ENCODE data around the gene NAP1L4. TPM values are rescaled to one million over a fixed set of nuclear protein-coding genes. Genes with fewer than 3 reads are reported as not detected.

The NAP1L4 gene
- polyA plus RNA-seq, 1 donor from 2014 or later = 199 TPM

GRCh38 chr11:2960139-2960538 is 32.0 kb downstream of the NAP1L4 start:
- no peaks in the 10 kb centered on the region for H3F3A ChIP-seq (ENCODE audit: insufficient read depth, low read length, poor library complexity, severe bottlenecking)
- H3K9ac ChIP-seq (ENCODE audit: low read length) = no peak overlapping the region
- H2AFZ ChIP-seq (ENCODE audit: low read depth, low read length) = no peak overlapping the region
- no peaks in the 10 kb centered on the region for H3K9me3 ChIP-seq (ENCODE audit: low read length)
- no peaks in the 10 kb centered on the region for H3K27me3 ChIP-seq (ENCODE audit: insufficient read depth, low read depth, low read length)
- no peak overlapping the region for H3K4me3 ChIP-seq (ENCODE audit: low read length)
- no peak overlapping the region for H3K4me2 ChIP-seq (ENCODE audit: low read length)
- H3K36me3 ChIP-seq (ENCODE audit: insufficient read depth, low read length) = peaks cover 13% of the 10 kb centered on the region
- no peaks in the 10 kb centered on the region for H3K9me2 ChIP-seq (ENCODE audit: insufficient read depth, low read length)
- no peak for TF ChIP-seq SMC3 (conservative IDR thresholded peaks at IDR 0.05; ENCODE audit: poor library complexity)
- H3K27ac ChIP-seq (ENCODE audit: low read length) = no peak overlapping the region
- H4K20me1 ChIP-seq (ENCODE audit: insufficient read depth) = no peaks in the 10 kb centered on the region
- H3K79me2 ChIP-seq (replicated peaks; ENCODE audit: insufficient read depth, low read length) = peaks cover 20% of the 10 kb centered on the region

DNA sequence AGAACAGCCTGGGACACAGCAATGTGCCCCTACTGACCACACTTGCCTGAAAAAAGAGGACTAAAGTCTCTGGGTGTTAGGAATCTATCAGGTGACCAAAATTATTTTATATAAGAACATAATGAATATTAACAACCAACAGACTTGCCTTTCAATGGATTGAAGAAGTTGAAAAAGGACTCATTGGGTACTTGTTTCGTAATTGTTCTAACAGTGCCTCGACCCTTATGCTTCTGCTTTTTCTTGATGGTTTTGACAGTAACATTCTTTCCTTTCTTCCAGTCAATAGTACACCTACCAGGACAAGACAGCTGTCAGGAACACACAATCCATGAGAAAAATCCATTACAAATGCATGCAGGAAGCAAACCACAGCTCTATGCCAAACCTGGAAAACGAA is 33.9 kb downstream of the NAP1L4 start:
- H3K27ac ChIP-seq (ENCODE audit: low read length) = no peak overlapping the region
- no peak overlapping the region for H3K4me2 ChIP-seq (ENCODE audit: low read length)
- no peaks in the 10 kb centered on the region for H3F3A ChIP-seq (ENCODE audit: insufficient read depth, low read length, poor library complexity, severe bottlenecking)
- no peaks in the 10 kb centered on the region for H3K27me3 ChIP-seq (ENCODE audit: insufficient read depth, low read depth, low read length)
- H3K36me3 ChIP-seq (ENCODE audit: insufficient read depth, low read length) = peaks cover 9% of the 10 kb centered on the region
- H2AFZ ChIP-seq (ENCODE audit: low read depth, low read length) = no peak overlapping the region
- no peaks in the 10 kb centered on the region for H4K20me1 ChIP-seq (ENCODE audit: insufficient read depth)
- no peak for TF ChIP-seq CTCF (IDR thresholded peaks at IDR 0.05; ENCODE audit: poor library complexity, severe bottlenecking)
- no peak for TF ChIP-seq EP300 (conservative IDR thresholded peaks at IDR 0.05; ENCODE audit: poor library complexity, severe bottlenecking)
- TF ChIP-seq SMC3 (conservative IDR thresholded peaks at IDR 0.05; ENCODE audit: poor library complexity) = no peak
- TF ChIP-seq, protein P1, sequence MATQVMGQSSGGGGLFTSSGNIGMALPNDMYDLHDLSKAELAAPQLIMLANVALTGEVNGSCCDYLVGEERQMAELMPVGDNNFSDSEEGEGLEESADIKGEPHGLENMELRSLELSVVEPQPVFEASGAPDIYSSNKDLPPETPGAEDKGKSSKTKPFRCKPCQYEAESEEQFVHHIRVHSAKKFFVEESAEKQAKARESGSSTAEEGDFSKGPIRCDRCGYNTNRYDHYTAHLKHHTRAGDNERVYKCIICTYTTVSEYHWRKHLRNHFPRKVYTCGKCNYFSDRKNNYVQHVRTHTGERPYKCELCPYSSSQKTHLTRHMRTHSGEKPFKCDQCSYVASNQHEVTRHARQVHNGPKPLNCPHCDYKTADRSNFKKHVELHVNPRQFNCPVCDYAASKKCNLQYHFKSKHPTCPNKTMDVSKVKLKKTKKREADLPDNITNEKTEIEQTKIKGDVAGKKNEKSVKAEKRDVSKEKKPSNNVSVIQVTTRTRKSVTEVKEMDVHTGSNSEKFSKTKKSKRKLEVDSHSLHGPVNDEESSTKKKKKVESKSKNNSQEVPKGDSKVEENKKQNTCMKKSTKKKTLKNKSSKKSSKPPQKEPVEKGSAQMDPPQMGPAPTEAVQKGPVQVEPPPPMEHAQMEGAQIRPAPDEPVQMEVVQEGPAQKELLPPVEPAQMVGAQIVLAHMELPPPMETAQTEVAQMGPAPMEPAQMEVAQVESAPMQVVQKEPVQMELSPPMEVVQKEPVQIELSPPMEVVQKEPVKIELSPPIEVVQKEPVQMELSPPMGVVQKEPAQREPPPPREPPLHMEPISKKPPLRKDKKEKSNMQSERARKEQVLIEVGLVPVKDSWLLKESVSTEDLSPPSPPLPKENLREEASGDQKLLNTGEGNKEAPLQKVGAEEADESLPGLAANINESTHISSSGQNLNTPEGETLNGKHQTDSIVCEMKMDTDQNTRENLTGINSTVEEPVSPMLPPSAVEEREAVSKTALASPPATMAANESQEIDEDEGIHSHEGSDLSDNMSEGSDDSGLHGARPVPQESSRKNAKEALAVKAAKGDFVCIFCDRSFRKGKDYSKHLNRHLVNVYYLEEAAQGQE (IDR thresholded peaks at IDR 0.05; ENCODE audit: borderline replicate concordance) = no peak
- no peak for TF ChIP-seq POLR2AphosphoS5 (IDR thresholded peaks at IDR 0.05)
- TF ChIP-seq EZH2 (IDR thresholded peaks at IDR 0.05; ENCODE audit: borderline replicate concordance, insufficient read depth, low read length, poor library complexity, severe bottlenecking) = no peak
- no peak for TF ChIP-seq TAF1 (IDR thresholded peaks at IDR 0.05; ENCODE audit: low read depth)
- TF ChIP-seq MXI1 (conservative IDR thresholded peaks at IDR 0.05; ENCODE audit: poor library complexity, severe bottlenecking) = no peak
- H3K79me2 ChIP-seq (replicated peaks; ENCODE audit: insufficient read depth, low read length) = peaks cover 20% of the 10 kb centered on the region
- H3K9me2 ChIP-seq (ENCODE audit: insufficient read depth, low read length) = no peaks in the 10 kb centered on the region
- H3K9me3 ChIP-seq (ENCODE audit: low read length) = no peaks in the 10 kb centered on the region
- H3K9ac ChIP-seq (ENCODE audit: low read length) = no peak overlapping the region
- no peak overlapping the region for H3K4me3 ChIP-seq (ENCODE audit: low read length)

GRCh38 chr11:2955906-2956476 is 36.1 kb downstream of the NAP1L4 start:
- H3K4me2 ChIP-seq (ENCODE audit: low read length) = no peak overlapping the region
- H2AFZ ChIP-seq (ENCODE audit: low read depth, low read length) = no peak overlapping the region
- H3K27me3 ChIP-seq (ENCODE audit: insufficient read depth, low read depth, low read length) = no peaks in the 10 kb centered on the region
- H3K9me2 ChIP-seq (ENCODE audit: insufficient read depth, low read length) = no peaks in the 10 kb centered on the region
- no peaks in the 10 kb centered on the region for H3F3A ChIP-seq (ENCODE audit: insufficient read depth, low read length, poor library complexity, severe bottlenecking)
- no peak overlapping the region for H3K4me3 ChIP-seq (ENCODE audit: low read length)
- H3K27ac ChIP-seq (ENCODE audit: low read length) = no peak overlapping the region
- H3K9ac ChIP-seq (ENCODE audit: low read length) = no peak overlapping the region
- peaks cover 9% of the 10 kb centered on the region for H3K79me2 ChIP-seq (replicated peaks; ENCODE audit: insufficient read depth, low read length)
- H4K20me1 ChIP-seq (ENCODE audit: insufficient read depth) = no peaks in the 10 kb centered on the region
- TF ChIP-seq MXI1 (conservative IDR thresholded peaks at IDR 0.05; ENCODE audit: poor library complexity, severe bottlenecking) = no peak
- TF ChIP-seq TAF1 (IDR thresholded peaks at IDR 0.05; ENCODE audit: low read depth) = no peak
- TF ChIP-seq POLR2AphosphoS5 (IDR thresholded peaks at IDR 0.05) = no peak
- TF ChIP-seq, protein P1 (IDR thresholded peaks at IDR 0.05; ENCODE audit: borderline replicate concordance) = no peak
- TF ChIP-seq EZH2 (IDR thresholded peaks at IDR 0.05; ENCODE audit: borderline replicate concordance, insufficient read depth, low read length, poor library complexity, severe bottlenecking) = no peak
- no peak for TF ChIP-seq CTCF (IDR thresholded peaks at IDR 0.05; ENCODE audit: poor library complexity, severe bottlenecking)
- TF ChIP-seq RAD21 (conservative IDR thresholded peaks at IDR 0.05) = no peak
- TF ChIP-seq EP300 (conservative IDR thresholded peaks at IDR 0.05; ENCODE audit: poor library complexity, severe bottlenecking) = no peak
- H3K9me3 ChIP-seq (ENCODE audit: low read length) = no peaks in the 10 kb centered on the region
- peaks cover 9% of the 10 kb centered on the region for H3K36me3 ChIP-seq (ENCODE audit: insufficient read depth, low read length)

Measured in neural cell (in vitro differentiated cells).